ENCODE data around the gene FLG2.
"Not testable (repeated sequence)": the region's sequence is repeated elsewhere in the genome, so short reads cannot be mapped to it uniquely, and the experiment has no call there.

The FLG2 gene

GRCh38 chr1:152309955-152310354, 49.9 kb downstream of the FLG2 start:
- no peak for DNase-seq

- not testable (repeated sequence) for DNase-seq
Observed at GRCh38 chr1:152309320-152309901, 50.4 kb downstream of the FLG2 start.

GRCh38 chr1:152308758-152309157, 51.0 kb downstream of the FLG2 start:
- not testable (repeated sequence) for DNase-seq

- not testable (repeated sequence) for DNase-seq
Observed at GRCh38 chr1:152307970-152308369, 51.8 kb downstream of the FLG2 start.

- not testable (repeated sequence) for DNase-seq
Observed at GRCh38 chr1:152306123-152306522, 53.7 kb downstream of the FLG2 start.

- not testable (repeated sequence) for DNase-seq
Observed at GRCh38 chr1:152304773-152305172, 55.0 kb downstream of the FLG2 start.

- not testable (repeated sequence) for DNase-seq
Observed at GRCh38 chr1:152303139-152303872, 56.5 kb downstream of the FLG2 start.

Data from NCI-H526 (cell line).